Right lobe of liver (tissue), 4 donors: ENCODE measurements around the gene PCDHB12.
"Not testable (repeated sequence)": the region's sequence is repeated elsewhere in the genome, so short reads cannot be mapped to it uniquely, and the experiment has no call there.

Experiments
- CTCF ChIP-seq, 4 donors: fragments of 200-600 bp in 3 of 4; fragments of 450-650 bp in 1 of 4; IDR thresholded peaks; one replicate each; pipeline versions ENCODE4 v1.5.1 to v1.8.0; 2016 to 2022; ENCODE audit warnings: antibody characterized with exemption in 4 of 4, mild to moderate bottlenecking in 2 of 4
- POLR2A ChIP-seq: fragments of 450-650 bp; IDR thresholded peaks from one replicate; pipeline ENCODE4 v1.6.1; 2017; ENCODE audit warnings: antibody characterized with exemption, mild to moderate bottlenecking
- donor health status: DM: no; HTN: no; CAD: no.
- donor health status: DM: no; HTN: no; CAD: no.
- donor health status: DM: no; HTN: yes; CAD: no.

- not testable (repeated sequence) for TF ChIP-seq CTCF (IDR thresholded peaks at IDR 0.05); POLR2A
Observed at GRCh38 chr5:141179876-141180275, 28.6 kb upstream of the PCDHB12 start.
